Adrenal gland (tissue), 12 donors: Measurements from ENCODE around the gene COL6A3. TPM values are rescaled to one million over a fixed set of nuclear protein-coding genes. Genes with fewer than 3 reads are reported as not detected.

ENCODE experiments used
- DNase-seq, 7 donors: peaks; one replicate each; pipeline ENCODE4 v3.0.0-alpha.2; 2019 to 2020
- H3K27ac ChIP-seq, 5 donors: fragments of 200-600 bp; sonication (generic) in 4 of 5; 1 replicate in 3 of 5; 2 replicates in 2 of 5; pipeline versions ENCODE4 v1.5.1 to v1.8.0; 2016 to 2020; ENCODE audit warnings: mild to moderate bottlenecking in 1 of 5
- H3K27me3 ChIP-seq: fragments of 200-600 bp; 2 replicates; pipeline ENCODE4 v1.8.0; 2021
- H3K36me3 ChIP-seq, 2 donors: fragments of 200-600 bp; replicated peaks in 1 of 2; 1 replicate in 1 of 2; 2 replicates in 1 of 2; pipeline versions ENCODE4 v1.5.1 to v1.8.0; 2018 to 2022
- H3K4me1 ChIP-seq, 2 donors: fragments of 200-600 bp; replicated peaks in 1 of 2; 1 replicate in 1 of 2; 2 replicates in 1 of 2; pipeline versions ENCODE4 v1.5.1 to v1.8.0; 2018 to 2021
- H3K4me3 ChIP-seq, 4 donors: fragments of 200-600 bp; sonication (generic) in 3 of 4; one replicate each; pipeline ENCODE4 v1.5.1; 2016 to 2018
- H3K9me3 ChIP-seq, 3 donors: fragments of 200-600 bp; sonication (generic) in 1 of 3; replicated peaks in 1 of 3; 1 replicate in 2 of 3; 2 replicates in 1 of 3; pipeline versions ENCODE4 v1.5.1 to v1.8.0; 2016 to 2021
- CTCF ChIP-seq, 6 experiments: fragments of 450-650 bp in 4 of 6; fragments of 200-600 bp in 2 of 6; sonication (generic) in 1 of 6; IDR thresholded peaks; 1 replicate in 5 of 6; 2 replicates in 1 of 6; pipeline versions ENCODE4 v1.5.1 to v1.8.0; 2016 to 2021; ENCODE audit warnings: antibody characterized with exemption in 6 of 6, mild to moderate bottlenecking in 2 of 6, moderate library complexity in 1 of 6
- POLR2A ChIP-seq, 2 donors: fragments of 450-650 bp; IDR thresholded peaks; one replicate each; pipeline ENCODE4 v1.6.1; 2017; ENCODE audit warnings: antibody characterized with exemption in 2 of 2, mild to moderate bottlenecking in 2 of 2, moderate library complexity in 1 of 2
- WGBS, 4 donors: extraction: QIAGEN DNeasy Blood & Tissue Kit in 2 of 4; methylation state at CpG; one replicate each; pipeline versions ENCODE4 v1.1.5 to v1.1.7; 2013 to 2017; 5-methylcytosine and 5-hydroxymethylcytosine counted together
- intact Hi-C, 2 donors: fragments of 100-400 bp; cut with DNase I; formaldehyde crosslinking; loops; one replicate each; pipeline versions ENCODE4 v1.14.1 to v1.15.0; 2022 to 2023
- polyA plus RNA-seq, 3 donors: library from polyadenylated mRNA; stranded (reverse); fragments of 200-250 nt in 2 of 3; fragments of 350-450 nt in 1 of 3; fragmentation: Illumina TruSeq in 1 of 3; extraction: RNeasy Lipid Tissue Mini Kit (QIAGEN cat#74804) in 1 of 3; gene quantifications; one replicate each; pipeline ENCODE4 v1.2.3, GENCODE V29; 2013 to 2014
- total RNA-seq, 9 donors: library from RNA; depleted of rRNA in 4 of 9; stranded (reverse); fragments of >200 nt in 4 of 9; fragments of 120-200 nt in 1 of 9; fragmentation: NEBNext Ultra II Directional in 1 of 9; extraction: Animal tissue kit (Norgen Biotek cat#: 25700) in 1 of 9; gene quantifications; one replicate each; pipeline versions ENCODE4 v1.1.0 to v1.2.4, GENCODE V29; 2013 to 2023
- donor health status: healthy with polysubstance abuse.
- donor health status: Bipolar disorder and iron deficiency.
- donor health status: DM: yes; HTN: yes; CAD: no.
- donor health status: DM: no; HTN: no; CAD: no.
- donor health status: DM: no; HTN: no; CAD: no.
- donor health status: DM: yes; HTN: yes; CAD: no.

Gene COL6A3
- total and polyA plus RNA-seq, 12 donors = 15.5 to 69.4 (median 33.1) TPM

DNA sequence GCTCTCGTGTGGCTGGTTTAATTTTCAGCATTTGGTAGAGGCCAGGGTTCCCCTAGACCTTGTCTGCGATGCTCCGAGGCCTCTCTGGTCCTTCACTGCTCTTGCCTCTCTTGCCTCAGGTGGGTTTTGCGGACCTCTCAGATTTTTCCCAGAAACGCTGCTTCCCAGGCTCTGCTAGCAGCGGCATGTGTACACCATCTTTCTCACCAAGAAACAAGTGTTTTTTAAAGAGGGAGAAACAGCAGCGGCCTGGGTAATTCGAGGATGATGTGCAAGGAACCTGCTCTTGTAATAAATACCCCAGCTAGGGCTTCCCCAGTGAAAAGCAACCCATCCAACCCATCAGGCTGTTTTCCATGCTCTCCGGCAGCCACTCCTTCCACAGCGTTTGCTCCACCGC lies 33.5 kb upstream of the COL6A3 start:
- Histone ChIP-seq H3K9me3 (no peaks in the 10 kb centered on the region), H3K36me3 (no peaks in the 10 kb centered on the region), H3K27ac (no peak overlapping the region), H3K27me3 (no peaks in the 10 kb centered on the region), H3K4me3 (no peak overlapping the region), H3K4me1 (peaks cover 0 to 7% of the 10 kb centered on the region in 2 donors)
- peak in 1 of 7 donors; percentile 10 for DNase-seq
- intact Hi-C loops = no loop called here
- TF ChIP-seq CTCF (IDR thresholded peaks at IDR 0.05) = no peak
- TF ChIP-seq POLR2A (IDR thresholded peaks at IDR 0.05) = no peak
- WGBS, 4 donors = 87 to 93% (median 90%) methylated on average over 11 of the region's 11 CpGs

DNA sequence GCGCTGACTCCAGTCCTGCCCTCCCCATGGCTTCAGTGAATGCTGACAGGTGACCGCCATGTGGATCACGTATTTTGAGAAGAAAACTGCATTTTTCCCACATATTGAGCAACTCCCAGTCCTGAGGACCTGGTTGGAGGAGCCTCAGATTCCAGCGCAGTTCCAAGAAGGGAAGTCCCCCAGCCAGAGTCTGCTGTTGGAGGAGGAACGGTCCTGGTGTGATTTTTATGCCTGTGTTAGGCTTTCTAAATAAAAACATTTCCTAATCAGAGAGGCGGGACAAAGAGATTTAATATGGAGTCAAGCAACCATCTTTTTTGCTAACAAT lies 32.3 kb upstream of the COL6A3 start:
- Histone ChIP-seq H3K27me3 (no peaks in the 10 kb centered on the region), H3K4me3 (no peak overlapping the region), H3K36me3 (no peaks in the 10 kb centered on the region), H3K9me3 (no peaks in the 10 kb centered on the region), H3K27ac (no peak overlapping the region), H3K4me1 (peaks cover 0 to 7% of the 10 kb centered on the region in 2 donors)
- DNase-seq = no peak
- TF ChIP-seq POLR2A (IDR thresholded peaks at IDR 0.05) (no peak), CTCF (IDR thresholded peaks at IDR 0.05) (no peak)
- intact Hi-C loops = no loop called here
- WGBS, 4 donors = 82 to 93% (median 92%) methylated on average over 3 to 6 of the region's 6 CpGs

- Histone ChIP-seq H3K4me3 (no peak overlapping the region), H3K36me3 (no peaks in the 10 kb centered on the region), H3K27ac (no peak overlapping the region), H3K4me1 (peaks cover 0 to 7% of the 10 kb centered on the region in 2 donors), H3K27me3 (no peaks in the 10 kb centered on the region), H3K9me3 (no peaks in the 10 kb centered on the region)
- 85 to 93% (median 91%) methylated on average over 6 to 26 of the region's 26 CpGs for WGBS, 4 donors
- no peak for TF ChIP-seq POLR2A (IDR thresholded peaks at IDR 0.05)
- TF ChIP-seq CTCF (IDR thresholded peaks at IDR 0.05) = no peak
- intact Hi-C loops = no loop called here
- DNase-seq = peak in 1 of 7 donors; percentile 20
Measured at GRCh38 chr2:237445611-237446337, 31.8 kb upstream of the COL6A3 start.

GRCh38 chr2:237444071-237444470 lies 30.1 kb upstream of the COL6A3 start:
- no peak for DNase-seq
- Histone ChIP-seq H3K27me3 (no peaks in the 10 kb centered on the region), H3K4me1 (peaks cover 0 to under 1% of the 10 kb centered on the region in 2 donors), H3K36me3 (no peaks in the 10 kb centered on the region), H3K4me3 (no peak overlapping the region), H3K27ac (no peak overlapping the region), H3K9me3 (no peaks in the 10 kb centered on the region)
- 72 to 82% (median 78%) methylated on average over 2 of the region's 2 CpGs for WGBS, 4 donors
- TF ChIP-seq POLR2A (IDR thresholded peaks at IDR 0.05) (no peak), CTCF (IDR thresholded peaks at IDR 0.05) (no peak)
- intact Hi-C loops = no loop called here
